HuH-7 (cell line): Measurements from ENCODE around the gene MAN2B1.

ENCODE experiments used
- DNase-seq: peaks from one replicate; pipeline ENCODE4 v3.0.0; 2011; ENCODE audit warnings: low spot score

The MAN2B1 gene

DNA sequence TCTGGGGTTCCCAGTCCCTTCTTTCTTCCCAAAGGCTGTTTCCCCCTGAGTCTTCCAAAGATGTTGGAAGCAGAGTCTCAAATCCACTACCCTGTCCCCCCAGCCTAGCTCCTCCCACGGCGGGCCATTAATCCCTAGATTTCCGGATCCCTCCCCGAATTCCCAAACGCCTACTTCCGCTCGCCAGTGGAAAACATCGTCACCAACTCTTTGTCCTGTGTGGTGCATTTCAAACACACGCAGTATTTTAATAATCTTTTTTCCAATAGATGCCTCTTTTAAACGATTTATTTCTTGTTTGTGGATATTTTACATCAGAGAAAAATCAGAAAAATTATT, 55.2 kb downstream of the MAN2B1 start:
- DNase-seq = peak; percentile 80

DNA sequence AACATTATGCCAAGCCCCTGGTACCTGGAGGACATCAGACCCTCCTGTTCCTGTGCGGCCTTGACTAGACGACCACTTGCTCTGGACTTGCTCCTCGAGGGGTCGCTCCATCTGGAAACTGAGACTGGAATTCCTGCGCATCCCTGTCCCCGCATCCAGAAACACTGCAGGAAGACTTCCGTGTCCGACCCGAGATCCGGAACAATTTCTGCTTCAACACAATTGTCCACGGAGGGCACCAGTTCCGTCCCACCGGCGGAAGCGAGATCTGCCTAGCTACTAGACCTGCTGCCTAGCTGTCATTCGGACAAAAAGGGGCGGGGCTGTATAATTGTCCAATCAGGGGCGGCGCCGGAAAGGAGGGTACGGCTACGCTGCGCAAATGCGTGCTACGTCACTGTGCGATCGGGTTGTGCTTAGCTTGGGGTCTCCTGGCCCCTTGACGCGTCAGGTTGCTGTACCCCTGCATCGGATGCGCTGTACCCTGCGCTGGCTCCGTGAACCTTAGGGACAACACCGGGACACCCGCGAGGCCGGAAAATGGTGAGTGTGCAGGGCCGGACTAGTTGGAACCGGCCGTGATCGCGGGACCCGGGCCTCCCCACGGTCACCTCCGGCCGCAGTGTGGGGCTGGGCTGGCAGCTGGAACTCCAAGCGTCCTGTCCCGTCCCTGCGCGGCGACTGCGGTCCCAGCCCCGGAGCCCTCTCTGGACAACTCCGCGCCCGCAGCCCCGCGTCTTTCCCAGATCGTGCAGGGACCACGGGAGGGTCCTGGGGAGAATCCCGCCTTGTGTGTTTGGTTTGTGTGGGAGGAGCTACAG, 55.8 kb downstream of the MAN2B1 start, which contains the start of the genes ZNF490 and ZNF791:
Gene ZNF490 (minus strand): TSS at position 274 of the 821 bp plus-strand sequence. CDS start 133 bp downstream, at position 141.
Gene ZNF791 (plus strand): TSS at position 381 of the 821 bp plus-strand sequence. CDS start 160 bp downstream, at position 541.
- peak; percentile 93 for DNase-seq

DNA sequence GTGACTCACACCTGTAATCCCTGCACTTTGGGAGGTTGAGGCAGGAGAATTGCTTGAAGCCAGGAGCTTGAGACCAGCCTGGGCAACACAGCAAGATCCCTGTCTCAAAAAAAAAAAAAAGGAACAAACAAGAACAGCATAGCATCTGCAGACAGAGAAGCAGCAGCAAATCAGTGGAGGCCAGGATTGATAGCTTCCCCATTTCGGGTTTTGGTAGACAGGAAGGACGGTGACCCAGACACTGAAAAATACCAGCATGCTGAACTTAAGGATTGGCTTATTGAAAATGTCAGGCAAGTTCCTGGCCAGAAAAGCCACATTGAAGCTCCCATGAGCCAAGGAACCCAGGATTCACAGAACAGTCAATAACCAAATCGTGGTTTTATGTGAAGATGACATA, 58.9 kb downstream of the MAN2B1 start:
- no peak for DNase-seq

DNA sequence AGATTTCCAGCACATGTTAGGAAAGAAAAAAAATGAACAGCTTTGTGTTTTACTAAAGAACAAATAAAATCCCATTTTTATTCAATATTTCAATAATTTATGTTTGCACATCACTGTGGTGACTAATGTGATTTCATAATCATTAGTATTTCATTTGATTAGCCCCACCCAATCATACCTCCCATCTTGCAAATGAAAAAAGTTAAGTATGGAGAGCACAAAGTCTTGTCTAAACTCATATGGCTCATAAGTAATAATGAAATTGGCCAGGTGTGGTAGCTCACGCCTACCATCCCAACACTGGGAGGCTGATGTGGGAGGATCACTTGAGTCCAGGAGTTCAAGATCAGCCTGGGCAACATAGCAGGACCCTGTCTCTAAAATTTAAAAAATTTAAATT, 59.7 kb downstream of the MAN2B1 start:
- DNase-seq = no peak

DNA sequence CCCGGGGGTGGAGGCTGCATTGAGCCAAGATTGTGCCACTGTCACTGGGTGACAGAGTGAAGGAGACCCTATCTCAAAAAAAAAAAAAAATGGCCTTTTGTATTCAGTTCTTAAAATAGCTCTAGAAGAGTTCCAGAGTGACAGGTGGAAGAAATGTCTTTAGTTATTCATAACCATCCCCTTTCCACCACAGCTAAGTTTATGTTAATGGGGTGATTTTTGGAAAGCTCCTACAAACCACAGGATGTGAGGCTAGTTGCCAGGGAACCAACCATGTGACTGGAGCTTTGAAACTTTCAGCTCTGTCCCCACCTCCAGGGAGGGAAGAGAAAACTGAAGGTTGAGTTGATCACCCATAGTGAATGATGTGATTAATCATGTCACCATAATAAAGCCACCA, 62.8 kb downstream of the MAN2B1 start:
- DNase-seq = no peak

DNA sequence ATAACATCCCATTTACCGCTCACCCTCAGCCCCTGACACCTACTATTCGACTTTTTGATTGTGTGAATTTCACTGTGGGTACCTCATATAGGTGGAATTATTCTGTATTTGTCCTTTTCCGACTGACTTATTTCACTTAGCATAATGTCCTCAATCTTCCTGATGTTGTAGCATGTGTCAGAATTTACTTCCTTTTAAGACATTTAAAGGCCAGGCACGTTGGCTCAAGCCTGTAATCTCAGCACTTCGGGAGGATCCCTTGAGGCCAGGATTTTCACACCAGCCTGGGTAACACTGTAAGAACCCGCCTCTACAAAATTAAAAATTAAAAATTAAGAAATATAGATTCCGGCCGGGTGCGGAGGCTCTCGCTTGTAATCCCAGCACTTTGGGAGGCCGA, 68.9 kb downstream of the MAN2B1 start:
- DNase-seq = no peak

DNA sequence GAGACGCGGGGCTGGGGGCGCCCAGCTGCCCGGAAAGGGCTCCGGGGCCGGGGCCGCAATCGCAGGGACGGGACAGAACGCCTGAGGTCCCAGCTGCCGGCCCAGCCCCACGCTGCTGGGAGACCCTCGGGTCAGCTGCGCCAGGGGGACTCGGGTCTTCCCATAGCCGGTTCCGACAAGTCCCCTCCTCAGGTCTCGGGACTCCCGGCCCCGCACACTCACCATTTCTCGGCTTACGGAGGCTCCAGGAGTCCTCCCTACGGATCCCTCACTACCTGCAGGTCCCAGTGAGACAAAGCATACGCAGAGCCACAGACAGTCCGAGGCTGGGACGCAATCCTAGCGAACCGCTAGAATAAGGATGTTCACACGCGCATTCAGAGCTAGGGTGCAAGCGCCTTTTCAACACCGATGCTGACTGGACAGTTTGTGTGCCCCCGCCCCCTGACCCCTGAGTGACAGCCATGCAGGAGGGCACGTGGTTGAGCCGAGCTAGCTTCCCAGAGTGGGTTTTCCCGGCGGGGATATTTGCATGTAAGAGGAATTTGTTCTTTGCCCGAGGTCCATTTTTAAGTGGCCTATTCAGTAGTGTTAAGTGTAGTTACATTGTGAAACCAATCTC, 69.5 kb downstream of the MAN2B1 start:
- DNase-seq = peak; percentile 47
